ENCODE measurements around the gene ZNF75A. TPM values are rescaled to one million over a fixed set of nuclear protein-coding genes. Genes with fewer than 3 reads are reported as not detected.
A peak's percentile ranks its signal among the peaks of the same experiment; 100 is the strongest.

The ZNF75A gene
- total and polyA plus RNA-seq, 3 donors from 2014 or later, result 29.5 to 66.3 (median 50.9) TPM

GRCh38 chr16:3292604-3293003 lies 12.7 kb upstream of the ZNF75A start:
- Histone ChIP-seq H3K36me3 (ENCODE audit: low read depth, missing control alignments) (no peaks in the 10 kb centered on the region), H3K4me1 (no peaks in the 10 kb centered on the region), H3K4me3 (no peak overlapping the region), H3K27ac (no peak overlapping the region), H3K27me3 (no peaks in the 10 kb centered on the region), H3K9me3 (no peaks in the 10 kb centered on the region)
- no peak for TF ChIP-seq CTCF (IDR thresholded peaks at IDR 0.05)
- no peak for TF ChIP-seq POLR2A (IDR thresholded peaks at IDR 0.05)
- no peak for DNase-seq
- WGBS, 2 donors, result 93 to 94% methylated on average over 3 of the region's 3 CpGs
- intact Hi-C loops (cut with DNase I; ENCODE audit: low total_unique reads), result no loop called here

- peak overlapping the region in 1 of 2 donors; percentile 15 for H3K27ac ChIP-seq
- no peaks in the 10 kb centered on the region for H3K9me3 ChIP-seq
- no peaks in the 10 kb centered on the region for H3K27me3 ChIP-seq
- intact Hi-C loops (cut with DNase I; ENCODE audit: low total_unique reads), result no loop called here
- 33 to 57% methylated on average over 18 to 42 of the region's 45 CpGs for WGBS, 2 donors
- TF ChIP-seq CTCF (IDR thresholded peaks at IDR 0.05), result no peak
- no peak for TF ChIP-seq POLR2A (IDR thresholded peaks at IDR 0.05)
- H3K4me3 ChIP-seq, result peak overlapping the region; percentile 16 to 40
- H3K36me3 ChIP-seq (ENCODE audit: low read depth, missing control alignments), result no peaks in the 10 kb centered on the region
- H3K4me1 ChIP-seq, result no peaks in the 10 kb centered on the region
- no peak for DNase-seq
Observed at GRCh38 chr16:3295209-3295608, 10.1 kb upstream of the ZNF75A start.

- WGBS, 2 donors, result 36 to 66% methylated on average over 13 of the region's 13 CpGs
- no peak for TF ChIP-seq POLR2A (IDR thresholded peaks at IDR 0.05)
- no peak for TF ChIP-seq CTCF (IDR thresholded peaks at IDR 0.05)
- Histone ChIP-seq H3K4me3 (peak overlapping the region; percentile 16 to 40), H3K27me3 (no peaks in the 10 kb centered on the region), H3K9me3 (no peaks in the 10 kb centered on the region), H3K4me1 (no peaks in the 10 kb centered on the region), H3K27ac (no peak overlapping the region), H3K36me3 (ENCODE audit: low read depth, missing control alignments) (no peaks in the 10 kb centered on the region)
- intact Hi-C loops (cut with DNase I; ENCODE audit: low total_unique reads), result no loop called here
- DNase-seq, result no peak
Observed at GRCh38 chr16:3295783-3296182, 9.5 kb upstream of the ZNF75A start.

GRCh38 chr16:3304370-3304769 lies 927 bp upstream of the ZNF75A start:
- intact Hi-C loops (cut with DNase I; ENCODE audit: low total_unique reads), result no loop called here
- no peak for TF ChIP-seq POLR2A (IDR thresholded peaks at IDR 0.05)
- no peak for TF ChIP-seq CTCF (IDR thresholded peaks at IDR 0.05)
- no peak for DNase-seq
- H3K36me3 ChIP-seq (ENCODE audit: low read depth, missing control alignments), result no peaks in the 10 kb centered on the region
- no peaks in the 10 kb centered on the region for H3K27me3 ChIP-seq
- WGBS, 2 donors, result 40 to 64% methylated on average over 4 of the region's 4 CpGs
- H3K9me3 ChIP-seq, result no peaks in the 10 kb centered on the region
- H3K4me3 ChIP-seq, result peak overlapping the region; percentile 74 to 77
- no peak overlapping the region for H3K27ac ChIP-seq
- H3K4me1 ChIP-seq, result peaks cover 9% of the 10 kb centered on the region

- 41 to 47% methylated on average over 11 of the region's 11 CpGs for WGBS, 2 donors
- TF ChIP-seq POLR2A (IDR thresholded peaks at IDR 0.05), result no peak
- TF ChIP-seq CTCF (IDR thresholded peaks at IDR 0.05), result no peak
- Histone ChIP-seq H3K27ac (peak overlapping the region; percentile 75 to 85), H3K4me3 (peak overlapping the region; percentile 74 to 77), H3K36me3 (ENCODE audit: low read depth, missing control alignments) (no peaks in the 10 kb centered on the region), H3K27me3 (no peaks in the 10 kb centered on the region), H3K4me1 (peaks cover 9% of the 10 kb centered on the region), H3K9me3 (no peaks in the 10 kb centered on the region)
- no peak for DNase-seq
- intact Hi-C loops (cut with DNase I; ENCODE audit: low total_unique reads), result no loop called here
Observed at GRCh38 chr16:3306078-3306477, 781 bp downstream of the ZNF75A start.
